GM21367 (cell line): ENCODE data around the gene ZDHHC14.

Experiments used
- ATAC-seq: cut with Tn5 transposase; IDR thresholded peaks from one replicate; pipeline ENCODE4 v1.9.1; 2021; ENCODE audit not compliant: unreplicated experiment

ZDHHC14 gene

GRCh38 chr6:157635388-157636244 is 254.6 kb downstream of the ZDHHC14 start:
- no peak for ATAC-seq

GRCh38 chr6:157637516-157637915 is 256.5 kb downstream of the ZDHHC14 start:
- no peak for ATAC-seq

GRCh38 chr6:157637941-157638662 is 257.1 kb downstream of the ZDHHC14 start:
- no peak for ATAC-seq

GRCh38 chr6:157638779-157639178 is 257.8 kb downstream of the ZDHHC14 start:
- no peak for ATAC-seq

- ATAC-seq, result no peak
Observed at GRCh38 chr6:157640746-157641451, 259.9 kb downstream of the ZDHHC14 start.

GRCh38 chr6:157641837-157642236 is 260.8 kb downstream of the ZDHHC14 start:
- no peak for ATAC-seq

- ATAC-seq, result no peak
Observed at GRCh38 chr6:157642736-157643135, 261.7 kb downstream of the ZDHHC14 start.

- ATAC-seq, result no peak
Observed at GRCh38 chr6:157644043-157644810, 263.2 kb downstream of the ZDHHC14 start.

GRCh38 chr6:157645201-157645795 is 264.3 kb downstream of the ZDHHC14 start:
- ATAC-seq, result no peak

- ATAC-seq, result no peak
Observed at GRCh38 chr6:157646012-157646411, 265.0 kb downstream of the ZDHHC14 start.

- ATAC-seq, result no peak
Observed at GRCh38 chr6:157647261-157647915, 266.4 kb downstream of the ZDHHC14 start.

GRCh38 chr6:157648561-157648960 is 267.6 kb downstream of the ZDHHC14 start:
- ATAC-seq, result no peak

- ATAC-seq, result no peak
Observed at GRCh38 chr6:157649311-157650260, 268.6 kb downstream of the ZDHHC14 start.

- no peak for ATAC-seq
Observed at GRCh38 chr6:157650261-157650640, 269.3 kb downstream of the ZDHHC14 start.

- ATAC-seq, result no peak
Observed at GRCh38 chr6:157650801-157651200, 269.8 kb downstream of the ZDHHC14 start.

GRCh38 chr6:157651731-157652490 is 270.9 kb downstream of the ZDHHC14 start:
- ATAC-seq, result no peak

GRCh38 chr6:157652601-157653363 is 271.8 kb downstream of the ZDHHC14 start:
- no peak for ATAC-seq
